IMR-90 (cell line): ENCODE data around the gene NAA50.

Experiments used
- BHLHE40 ChIP-seq: fragments of 150-350 bp; IDR thresholded peaks from 2 replicates; pipeline ENCODE4 v1.6.1; 2016; ENCODE audit warnings: mild to moderate bottlenecking, low read depth, low read length
- CEBPB ChIP-seq: IDR thresholded peaks from 2 replicates; pipeline ENCODE4 v1.6.1; 2012; ENCODE audit warnings: low read depth, low read length, improper control_type of control experiment
- NFE2L2 ChIP-seq: fragments of 150-350 bp; IDR thresholded peaks from 2 replicates; pipeline ENCODE4 v1.6.1; 2016; ENCODE audit warnings: low read depth, mild to moderate bottlenecking, low read length
- POLR2A ChIP-seq: IDR thresholded peaks from 2 replicates; pipeline ENCODE4 v1.6.1; 2012; ENCODE audit warnings: mild to moderate bottlenecking, low read depth, low read length
- RAD21 ChIP-seq: IDR thresholded peaks from 2 replicates; pipeline ENCODE4 v1.6.1; 2012; ENCODE audit warnings: low read length, improper control_type of control experiment
- RCOR1 ChIP-seq: IDR thresholded peaks from 2 replicates; pipeline ENCODE4 v1.6.1; 2012; ENCODE audit warnings: mild to moderate bottlenecking, low read length, improper control_type of control experiment; ENCODE audit not compliant: insufficient replicate concordance
- RFX5 ChIP-seq: IDR thresholded peaks from 2 replicates; pipeline ENCODE4 v1.8.0; 2012; ENCODE audit warnings: low read depth, mild to moderate bottlenecking, low read length, moderate library complexity
- TF ChIP-seq, protein P1 (sequence below): conservative IDR thresholded peaks from 2 replicates; pipeline ENCODE4 v1.5.1; 2012; ENCODE audit warnings: mild to moderate bottlenecking, low read depth, low read length, improper control_type of control experiment

- TF ChIP-seq, protein P1, sequence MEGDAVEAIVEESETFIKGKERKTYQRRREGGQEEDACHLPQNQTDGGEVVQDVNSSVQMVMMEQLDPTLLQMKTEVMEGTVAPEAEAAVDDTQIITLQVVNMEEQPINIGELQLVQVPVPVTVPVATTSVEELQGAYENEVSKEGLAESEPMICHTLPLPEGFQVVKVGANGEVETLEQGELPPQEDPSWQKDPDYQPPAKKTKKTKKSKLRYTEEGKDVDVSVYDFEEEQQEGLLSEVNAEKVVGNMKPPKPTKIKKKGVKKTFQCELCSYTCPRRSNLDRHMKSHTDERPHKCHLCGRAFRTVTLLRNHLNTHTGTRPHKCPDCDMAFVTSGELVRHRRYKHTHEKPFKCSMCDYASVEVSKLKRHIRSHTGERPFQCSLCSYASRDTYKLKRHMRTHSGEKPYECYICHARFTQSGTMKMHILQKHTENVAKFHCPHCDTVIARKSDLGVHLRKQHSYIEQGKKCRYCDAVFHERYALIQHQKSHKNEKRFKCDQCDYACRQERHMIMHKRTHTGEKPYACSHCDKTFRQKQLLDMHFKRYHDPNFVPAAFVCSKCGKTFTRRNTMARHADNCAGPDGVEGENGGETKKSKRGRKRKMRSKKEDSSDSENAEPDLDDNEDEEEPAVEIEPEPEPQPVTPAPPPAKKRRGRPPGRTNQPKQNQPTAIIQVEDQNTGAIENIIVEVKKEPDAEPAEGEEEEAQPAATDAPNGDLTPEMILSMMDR, result no peak
- no peak for TF ChIP-seq RAD21
- no peak for TF ChIP-seq RCOR1
- TF ChIP-seq POLR2A, result no peak
- TF ChIP-seq RFX5, result no peak
- no peak for TF ChIP-seq CEBPB
- no peak for TF ChIP-seq NFE2L2
- no peak for TF ChIP-seq BHLHE40
Observed at GRCh38 chr3:113697500-113698090, 48.5 kb downstream of the NAA50 start.
